Progenitor cell of endocrine pancreas (in vitro differentiated cells): ENCODE measurements around the gene PTPRU. TPM values are rescaled to one million over a fixed set of nuclear protein-coding genes. Genes with fewer than 3 reads are reported as not detected.

Source experiments
- DNase-seq: peaks from one replicate; pipeline ENCODE4 v3.0.0; 2021; ENCODE audit warnings: low spot score; ENCODE audit not compliant: unreplicated experiment
- H3K27ac Mint-ChIP-seq: 2 replicates; pipeline ENCODE4 v1.8.0; 2021; ENCODE audit warnings: mild to moderate bottlenecking, moderate library complexity, mixed read lengths
- H3K27me3 Mint-ChIP-seq: 2 replicates; pipeline ENCODE4 v1.8.0; 2021; ENCODE audit warnings: mixed read lengths
- H3K36me3 Mint-ChIP-seq: 2 replicates; pipeline ENCODE4 v1.8.0; 2022; ENCODE audit warnings: mixed read lengths; ENCODE audit not compliant: insufficient read depth
- H3K4me1 Mint-ChIP-seq: 2 replicates; pipeline ENCODE4 v1.8.0; 2021; ENCODE audit warnings: low read depth, mixed read lengths
- H3K4me3 Mint-ChIP-seq: 2 replicates; pipeline ENCODE4 v1.8.0; 2021; ENCODE audit warnings: low read depth, mild to moderate bottlenecking, moderate library complexity, mixed read lengths
- H3K9me3 Mint-ChIP-seq: 2 replicates; pipeline ENCODE4 v1.8.0; 2021; ENCODE audit warnings: low read depth, mixed read lengths
- CTCF ChIP-seq: fragments of 200-600 bp; sonication (generic); IDR thresholded peaks from one replicate; pipeline ENCODE4 v1.5.0; 2021; ENCODE audit warnings: antibody characterized with exemption, mild to moderate bottlenecking; ENCODE audit not compliant: unreplicated experiment
- total RNA-seq: library from RNA; stranded (reverse); gene quantifications from 2 replicates; pipeline ENCODE4 v1.2.1, GENCODE V29; 2021

The PTPRU gene
- total RNA-seq, 1 donor from 2014 or later = 79.4 TPM

- Mint-ChIP-seq H3K27me3 (peaks cover 34% of the 10 kb centered on the region), H3K27ac (no peak overlapping the region), H3K9me3 (no peaks in the 10 kb centered on the region), H3K4me1 (no peaks in the 10 kb centered on the region), H3K36me3 (no peaks in the 10 kb centered on the region), H3K4me3 (no peak overlapping the region)
- no peak for DNase-seq
- no peak for TF ChIP-seq CTCF
Observed at GRCh38 chr1:29341936-29342335, 105.6 kb downstream of the PTPRU start.

- Mint-ChIP-seq H3K27me3 (peaks cover 34% of the 10 kb centered on the region), H3K27ac (no peak overlapping the region), H3K4me1 (no peaks in the 10 kb centered on the region), H3K4me3 (no peak overlapping the region), H3K9me3 (no peaks in the 10 kb centered on the region), H3K36me3 (no peaks in the 10 kb centered on the region)
- DNase-seq = no peak
- no peak for TF ChIP-seq CTCF
Observed at GRCh38 chr1:29342351-29342750, 106.0 kb downstream of the PTPRU start.

GRCh38 chr1:29342983-29343382, 106.7 kb downstream of the PTPRU start:
- Mint-ChIP-seq H3K27ac (no peak overlapping the region), H3K4me3 (no peak overlapping the region), H3K9me3 (no peaks in the 10 kb centered on the region), H3K27me3 (peaks cover 32% of the 10 kb centered on the region), H3K4me1 (no peaks in the 10 kb centered on the region), H3K36me3 (no peaks in the 10 kb centered on the region)
- DNase-seq = no peak
- no peak for TF ChIP-seq CTCF

- TF ChIP-seq CTCF = no peak
- no peaks in the 10 kb centered on the region for H3K36me3 Mint-ChIP-seq
- no peak overlapping the region for H3K4me3 Mint-ChIP-seq
- H3K4me1 Mint-ChIP-seq = no peaks in the 10 kb centered on the region
- peaks cover 33% of the 10 kb centered on the region for H3K27me3 Mint-ChIP-seq
- no peak for DNase-seq
- H3K27ac Mint-ChIP-seq = no peak overlapping the region
- H3K9me3 Mint-ChIP-seq = no peaks in the 10 kb centered on the region
Observed at GRCh38 chr1:29343476-29343875, 107.2 kb downstream of the PTPRU start.

GRCh38 chr1:29343908-29344307, 107.6 kb downstream of the PTPRU start:
- Mint-ChIP-seq H3K9me3 (no peaks in the 10 kb centered on the region), H3K27me3 (peaks cover 32% of the 10 kb centered on the region), H3K4me3 (no peak overlapping the region), H3K4me1 (no peaks in the 10 kb centered on the region), H3K27ac (no peak overlapping the region), H3K36me3 (no peaks in the 10 kb centered on the region)
- no peak for DNase-seq
- TF ChIP-seq CTCF = no peak

GRCh38 chr1:29344336-29344735, 108.0 kb downstream of the PTPRU start:
- Mint-ChIP-seq H3K4me3 (no peak overlapping the region), H3K36me3 (no peaks in the 10 kb centered on the region), H3K27me3 (peaks cover 30% of the 10 kb centered on the region), H3K27ac (no peak overlapping the region), H3K9me3 (no peaks in the 10 kb centered on the region), H3K4me1 (no peaks in the 10 kb centered on the region)
- DNase-seq = no peak
- TF ChIP-seq CTCF = no peak
